NCI-H82 treated with DMSO at 0.1 percent for 48 hours (cell line): ENCODE measurements around the gene TLE3.
"Not testable (repeated sequence)": the region's sequence is repeated elsewhere in the genome, so short reads cannot be mapped to it uniquely, and the experiment has no call there.

Experiments used
- DNase-seq: peaks from one replicate; lab custom pipeline; 2025; ENCODE audit not compliant: unreplicated experiment; lab: John Stamatoyannopoulos, UW

TLE3 gene

DNA sequence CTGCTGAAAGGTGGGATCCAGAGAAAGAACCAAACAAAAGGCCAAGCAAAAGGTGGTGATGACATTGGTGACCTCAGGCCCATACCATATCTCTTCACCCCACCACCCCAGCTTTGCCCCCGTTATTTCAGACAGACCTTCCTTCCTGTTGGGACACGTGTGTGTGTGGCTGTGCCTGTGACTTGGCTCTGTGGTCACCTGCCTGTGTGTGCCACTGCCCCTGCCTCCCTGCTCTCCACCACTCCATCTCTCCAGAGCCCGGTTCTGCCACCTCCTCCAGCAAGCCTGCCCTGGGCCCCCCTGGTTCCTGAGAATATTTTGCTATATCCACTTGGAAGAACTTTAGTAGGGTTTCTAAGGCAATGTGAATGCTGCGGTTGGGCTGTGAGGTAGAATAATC lies 28.6 kb upstream of the TLE3 start:
- DNase-seq = no peak

DNA sequence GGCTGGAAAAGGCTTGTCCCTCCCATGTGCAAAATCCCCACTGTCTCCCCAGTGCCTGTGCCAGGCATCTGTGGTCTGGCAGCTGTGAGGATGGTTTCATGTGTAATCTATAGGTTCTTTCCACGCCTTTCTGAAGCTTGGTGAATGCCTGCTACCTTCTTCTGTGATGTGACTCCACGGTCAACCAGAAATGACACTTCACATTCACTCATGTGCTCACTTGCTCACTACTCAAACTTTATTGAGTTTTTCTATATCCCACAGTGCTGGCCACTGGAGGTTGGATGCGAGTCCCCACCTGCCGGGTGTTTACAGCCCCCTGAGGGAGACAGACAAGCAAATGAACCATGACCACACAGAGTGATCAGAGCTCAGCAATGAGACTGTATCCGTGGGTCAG lies 27.9 kb upstream of the TLE3 start:
- no peak for DNase-seq

DNA sequence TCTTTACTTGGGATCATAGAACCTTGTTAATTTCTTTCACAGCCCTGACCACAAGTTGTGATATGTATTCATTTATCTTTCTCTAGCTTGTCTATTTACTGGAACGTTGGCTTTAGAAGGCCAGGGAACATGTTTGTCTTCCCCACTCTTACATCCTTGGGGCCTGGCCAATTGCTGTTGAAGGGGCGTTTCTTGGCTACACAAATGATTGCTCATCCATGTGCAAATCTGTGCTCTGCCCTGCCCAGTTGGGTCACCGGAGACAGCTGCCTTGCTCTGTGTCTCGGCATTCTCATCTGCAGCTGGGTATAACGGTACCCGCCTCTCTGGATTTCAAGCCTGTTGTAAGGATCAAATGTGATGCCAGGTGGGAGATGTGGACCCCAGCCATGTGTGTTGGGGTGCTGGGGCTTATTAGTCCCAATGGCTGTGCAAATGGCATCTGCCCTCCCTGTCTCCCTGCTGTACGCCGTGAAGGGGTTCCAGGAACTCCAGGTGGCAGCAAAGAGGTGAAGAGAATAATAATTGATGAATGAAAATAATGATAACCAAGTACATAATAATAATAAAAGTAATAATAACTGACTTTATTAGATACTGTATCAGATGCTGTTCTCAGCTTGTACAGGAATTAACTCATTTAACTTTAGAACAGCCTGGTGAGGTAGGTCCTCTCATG lies 24.0 kb upstream of the TLE3 start:
- DNase-seq = no peak

- peak; percentile 15 for DNase-seq
Observed at GRCh38 chr15:70120958-70121623, 23.4 kb upstream of the TLE3 start.

DNA sequence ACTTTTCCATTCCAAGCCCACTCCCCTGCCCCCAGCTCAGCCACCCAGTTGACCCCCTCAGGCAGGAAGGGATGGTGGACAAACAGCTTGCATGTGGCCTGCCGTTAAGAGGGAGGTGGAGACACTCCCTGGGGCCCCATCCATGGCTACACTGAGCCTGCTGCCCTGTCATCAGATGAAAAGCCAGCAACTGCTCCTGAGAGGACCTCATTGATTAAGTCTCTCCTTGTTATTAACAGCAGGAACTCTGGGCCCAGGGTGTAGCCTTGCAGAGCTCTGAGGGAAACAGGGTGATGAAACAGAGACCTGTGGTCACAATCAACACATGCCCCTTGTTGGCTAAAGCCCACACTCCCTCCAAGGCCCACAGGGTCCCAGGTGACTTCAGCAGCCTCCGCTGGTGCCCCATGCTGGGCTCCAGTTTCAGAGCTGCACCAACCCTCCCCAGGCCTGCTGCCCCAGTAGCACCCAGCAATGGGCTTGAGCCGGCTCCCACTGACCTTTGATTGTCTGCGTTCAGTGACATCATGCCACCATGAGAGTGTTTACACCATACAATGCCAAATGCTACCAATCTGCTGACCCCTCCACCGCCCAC lies 22.3 kb upstream of the TLE3 start:
- DNase-seq = no peak

- DNase-seq = no peak
Observed at GRCh38 chr15:70118599-70118998, 20.9 kb upstream of the TLE3 start.

GRCh38 chr15:70116317-70116716 lies 18.6 kb upstream of the TLE3 start:
- DNase-seq = no peak

GRCh38 chr15:70114221-70114620 lies 16.5 kb upstream of the TLE3 start:
- no peak for DNase-seq

GRCh38 chr15:70113304-70113700 lies 15.6 kb upstream of the TLE3 start:
- DNase-seq = no peak

DNA sequence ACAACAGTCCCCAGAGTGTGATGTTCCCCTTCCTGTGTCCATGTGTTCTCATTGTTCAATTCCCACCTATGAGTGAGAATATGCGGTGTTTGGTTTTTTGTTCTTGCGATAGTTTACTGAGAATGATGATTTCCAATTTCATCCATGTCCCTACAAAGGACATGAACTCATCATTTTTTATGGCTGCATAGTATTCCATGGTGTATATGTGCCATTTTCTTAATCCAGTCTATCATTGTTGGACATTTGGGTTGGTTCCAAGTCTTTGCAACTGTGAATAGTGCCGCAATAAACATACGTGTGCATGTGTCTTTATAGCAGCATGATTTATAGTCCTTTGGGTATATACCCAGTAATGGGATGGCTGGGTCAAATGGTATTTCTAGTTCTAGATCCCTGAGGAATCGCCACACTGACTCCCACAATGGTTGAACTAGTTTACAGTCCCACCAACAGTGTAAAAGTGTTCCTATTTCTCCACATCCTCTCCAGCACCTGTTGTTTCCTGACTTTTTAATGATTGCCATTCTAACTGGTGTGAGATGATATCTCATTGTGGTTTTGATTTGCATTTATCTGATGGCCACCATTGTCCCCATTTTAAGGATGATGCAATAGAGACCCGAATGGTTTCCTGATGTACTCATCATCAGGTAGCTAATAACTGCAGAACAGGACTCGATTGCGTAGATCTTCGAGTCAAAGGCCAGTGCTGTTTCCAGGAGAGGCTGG lies 15.0 kb upstream of the TLE3 start:
- DNase-seq = not testable (repeated sequence)

DNA sequence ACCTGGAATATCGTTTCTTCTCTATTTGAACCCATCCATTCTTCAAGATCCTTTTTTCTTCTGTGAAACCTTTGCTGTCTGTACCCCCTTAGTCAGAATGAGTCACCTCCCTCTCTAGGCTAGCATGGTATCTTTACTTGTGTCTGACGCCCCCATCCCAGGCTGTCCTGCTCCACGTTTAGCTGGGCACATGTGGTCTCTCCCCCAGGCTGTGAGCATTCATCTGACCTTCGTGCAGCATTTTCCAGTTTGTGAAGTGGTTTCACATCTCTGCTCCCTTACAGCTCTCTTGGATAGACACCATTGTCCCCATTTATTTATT lies 14.3 kb upstream of the TLE3 start:
- DNase-seq = no peak

GRCh38 chr15:70111203-70112073 lies 13.7 kb upstream of the TLE3 start:
- peak; percentile 87 for DNase-seq

- DNase-seq = no peak
Observed at GRCh38 chr15:70109978-70110377, 12.3 kb upstream of the TLE3 start.

DNA sequence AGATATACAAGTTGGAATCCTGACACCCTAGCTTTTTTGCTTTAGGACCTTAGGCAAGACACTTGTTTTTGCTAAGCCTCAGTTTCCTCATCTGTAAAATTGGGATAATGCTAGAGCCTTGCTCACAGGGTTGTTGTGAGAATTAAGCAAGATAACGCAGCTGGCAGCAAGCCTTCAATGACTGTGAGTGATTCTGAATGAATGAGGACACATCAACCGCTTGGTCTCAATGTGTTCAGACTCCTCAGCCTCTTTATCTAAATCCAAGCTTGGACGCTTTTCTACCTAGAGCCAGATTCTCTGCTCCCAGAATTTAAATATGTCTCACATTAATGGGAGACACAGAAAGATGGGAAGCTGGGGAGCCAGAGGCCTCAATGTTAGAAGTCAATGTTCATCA lies 11.8 kb upstream of the TLE3 start:
- no peak for DNase-seq

DNA sequence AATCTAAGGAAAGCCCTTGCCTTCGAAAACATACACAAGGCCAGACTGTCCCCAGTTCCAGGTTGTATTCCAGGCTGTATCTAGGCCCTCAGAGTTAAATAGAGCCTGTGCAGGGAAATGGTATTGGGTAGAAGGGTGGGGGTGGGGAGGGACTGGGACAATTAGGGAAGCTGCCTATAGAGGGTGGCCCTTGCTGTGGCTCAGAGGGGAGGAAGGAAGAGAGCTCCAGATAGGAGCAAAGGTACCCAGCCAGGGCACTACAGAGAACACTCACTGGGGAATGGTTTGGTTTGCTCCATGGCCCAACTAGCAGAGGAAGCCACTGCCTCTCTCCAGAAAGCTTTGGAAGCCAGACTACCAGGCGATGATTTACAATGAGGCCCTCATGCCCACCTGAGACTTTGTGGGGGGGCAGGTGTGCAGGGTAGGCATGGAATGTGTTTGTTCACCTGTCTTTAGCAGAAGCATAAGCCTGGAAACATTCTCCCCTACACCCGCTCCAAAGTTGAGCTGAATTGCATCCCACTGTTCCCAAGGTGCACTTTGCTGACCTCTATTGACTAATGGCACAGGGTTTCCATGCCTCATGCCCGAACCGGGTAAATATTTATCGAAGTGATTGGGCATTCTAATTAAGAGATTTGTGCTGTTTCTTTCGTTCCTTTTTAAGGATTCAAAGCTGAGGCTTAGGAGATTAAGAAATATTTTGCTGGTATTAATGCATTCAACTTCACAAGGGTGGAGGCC lies 6.3 kb upstream of the TLE3 start:
- no peak for DNase-seq

DNA sequence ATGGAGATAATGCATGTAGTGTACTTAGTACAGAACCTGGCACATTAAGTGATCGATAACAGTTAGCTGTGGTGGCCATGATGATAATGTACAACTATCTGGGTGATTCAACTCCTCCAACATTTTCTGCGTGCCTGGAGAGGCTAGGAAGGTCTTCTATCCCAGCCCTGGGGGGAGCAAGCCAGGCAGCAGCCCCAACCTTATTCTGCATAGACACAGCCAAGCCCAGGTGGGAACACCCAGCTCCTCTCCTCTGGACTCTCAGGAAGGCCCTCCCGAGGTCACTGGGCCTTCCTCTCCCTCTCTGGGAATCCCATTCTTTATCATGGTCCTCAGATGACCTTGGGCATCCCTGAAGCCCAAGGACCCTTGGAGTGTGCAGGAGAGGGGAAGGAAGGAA lies 5.1 kb upstream of the TLE3 start:
- no peak for DNase-seq

GRCh38 chr15:70101459-70102113 lies 3.9 kb upstream of the TLE3 start:
- DNase-seq = peak; percentile 75

GRCh38 chr15:70100474-70101341 lies 3.0 kb upstream of the TLE3 start:
- DNase-seq = peak; percentile 38

DNA sequence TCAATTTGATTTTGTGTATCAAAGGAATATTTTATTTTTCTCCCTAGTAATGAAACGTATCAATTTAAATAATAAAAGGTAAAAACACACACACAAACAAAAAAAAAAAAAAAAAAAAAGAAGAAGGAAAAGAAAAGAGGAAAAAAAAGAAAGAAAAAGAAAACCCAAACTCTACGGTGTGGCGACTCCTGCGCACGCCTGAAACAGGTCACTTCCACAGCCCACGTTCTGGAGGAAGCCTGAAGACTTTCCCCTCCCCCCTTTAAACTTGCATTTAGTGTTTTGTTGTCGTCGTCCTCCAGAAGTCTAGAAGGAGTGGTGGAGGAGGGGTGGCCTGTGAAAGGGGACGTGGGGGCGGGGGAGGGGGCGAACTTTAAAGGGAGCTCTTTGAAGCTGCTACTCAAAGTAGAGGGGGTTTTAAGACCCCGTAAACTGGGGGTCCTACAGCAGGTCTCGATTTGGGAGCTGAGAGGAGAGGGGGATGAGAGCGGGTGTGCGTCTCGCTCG lies 2.3 kb upstream of the TLE3 start:
- DNase-seq = peak; percentile 43
